HG02678 (cell line): ENCODE results near the gene CLIP1.
"Not testable (repeated sequence)": the region's sequence is repeated elsewhere in the genome, so short reads cannot be mapped to it uniquely, and the experiment has no call there.

ENCODE experiments used
- ATAC-seq: cut with Tn5 transposase; IDR thresholded peaks from one replicate; pipeline ENCODE4 v1.9.1; 2021; ENCODE audit warnings: mild to moderate bottlenecking, moderate library complexity; ENCODE audit not compliant: unreplicated experiment

The CLIP1 gene

DNA sequence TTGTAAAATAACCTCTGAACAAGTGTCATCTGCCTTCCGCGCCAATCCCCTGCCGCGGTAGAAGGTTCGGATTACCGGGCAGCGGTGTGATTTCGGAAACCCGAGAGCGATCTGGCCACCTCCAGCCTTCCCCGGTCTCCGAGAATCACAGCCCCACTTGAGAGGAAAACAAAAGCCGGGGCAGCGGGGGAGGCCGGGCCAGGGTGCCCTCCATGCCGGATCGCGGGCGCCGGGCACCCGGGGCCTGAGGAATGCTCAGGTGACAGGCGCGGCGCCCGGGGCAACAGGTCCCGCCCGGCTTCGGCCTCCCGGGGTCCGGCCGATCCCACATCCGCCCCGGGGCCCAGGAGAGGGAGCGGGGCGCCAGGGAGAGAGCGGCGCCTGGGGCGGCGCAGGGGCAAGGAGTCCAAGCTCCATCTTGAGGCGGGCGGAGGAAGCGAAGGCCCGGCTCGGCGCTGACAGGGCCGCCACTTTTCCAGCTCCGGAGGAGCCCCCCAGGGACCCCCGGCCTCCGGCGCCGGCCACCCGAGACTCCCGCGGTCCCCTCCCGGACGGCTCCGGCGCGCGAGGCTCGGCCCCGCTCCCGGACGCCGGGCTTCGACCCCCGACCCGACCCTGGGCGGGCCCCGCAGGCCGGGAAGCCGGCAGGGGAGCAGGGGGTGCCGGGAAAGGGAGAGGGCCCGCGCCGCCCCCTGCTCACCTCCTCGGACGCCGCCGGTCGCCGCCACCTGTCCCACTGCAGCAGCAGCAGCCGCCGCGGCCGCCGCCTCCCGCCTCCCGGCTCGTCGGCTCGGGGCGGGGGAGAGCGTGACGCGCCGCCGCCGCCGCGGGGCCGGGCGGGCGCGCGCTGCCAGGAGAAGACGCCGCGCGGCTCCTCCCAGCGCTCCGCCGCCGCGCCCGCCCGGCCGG, at the start of gene CLIP1:
Gene CLIP1, minus strand, starts transcription at position 849 of the 909 bp plus-strand sequence. CDS start 42,217 bp downstream, outside the sequence.
- peak; percentile 62 for ATAC-seq

DNA sequence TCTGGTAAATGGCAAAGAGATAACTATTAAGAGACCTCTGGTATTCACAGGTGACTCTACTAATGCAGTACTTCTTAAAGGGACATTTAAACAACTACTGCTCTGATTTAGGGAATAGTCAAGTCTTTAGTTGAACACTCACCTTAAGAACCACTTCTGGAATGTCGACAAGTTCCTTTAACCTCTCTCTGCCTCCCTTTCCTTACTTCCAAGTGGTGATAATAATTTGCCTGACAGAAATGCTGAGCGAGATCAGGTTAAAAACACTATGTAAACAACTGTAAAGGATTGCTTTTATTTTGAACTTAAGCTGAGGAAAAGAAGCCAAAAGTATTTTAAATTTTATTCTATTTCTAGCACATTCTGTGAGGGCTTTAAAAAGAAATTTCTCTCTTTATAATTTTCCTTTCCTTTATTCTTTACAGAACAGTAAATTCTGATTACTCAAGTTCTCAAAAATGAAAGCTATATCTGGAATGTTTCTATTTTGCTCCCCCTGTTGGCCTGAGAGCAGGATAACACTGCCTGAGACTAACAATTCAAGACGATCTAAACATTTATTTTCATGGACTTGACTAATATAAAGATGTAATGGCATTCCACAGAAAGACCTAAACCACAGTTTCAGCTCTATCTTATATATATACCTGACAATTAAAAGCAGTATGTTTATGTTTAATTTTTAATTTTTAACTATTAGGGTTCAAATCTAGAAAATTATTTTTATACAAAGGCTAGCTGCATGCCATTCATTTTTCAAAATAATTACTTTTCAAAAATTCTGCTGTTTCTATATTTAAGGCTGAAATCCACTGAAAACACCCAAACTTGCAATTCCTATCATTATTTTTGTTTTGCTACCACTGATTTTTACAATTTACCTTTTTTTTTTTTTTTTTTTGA, 49.1 kb upstream of the CLIP1 start:
- ATAC-seq = no peak

DNA sequence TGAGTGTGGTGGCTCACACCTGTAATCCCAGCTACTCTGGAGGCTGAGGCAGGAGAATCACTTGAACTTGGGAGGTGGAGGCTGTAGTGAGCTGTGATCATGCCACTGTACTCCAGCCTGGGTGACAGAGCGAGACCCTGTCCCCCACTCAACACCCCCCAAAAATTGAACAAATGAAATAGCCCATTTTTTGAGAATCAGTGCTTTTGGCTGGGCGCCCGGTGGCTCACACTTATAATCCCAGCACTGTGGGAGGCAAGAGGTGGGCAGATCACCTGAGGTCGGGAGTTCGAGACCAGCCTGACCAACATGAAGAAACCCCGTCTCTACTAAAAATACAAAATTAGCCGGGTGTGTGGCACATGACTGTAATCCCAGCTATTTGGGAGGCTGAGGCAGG, 48.1 kb upstream of the CLIP1 start:
- not testable (repeated sequence) for ATAC-seq

DNA sequence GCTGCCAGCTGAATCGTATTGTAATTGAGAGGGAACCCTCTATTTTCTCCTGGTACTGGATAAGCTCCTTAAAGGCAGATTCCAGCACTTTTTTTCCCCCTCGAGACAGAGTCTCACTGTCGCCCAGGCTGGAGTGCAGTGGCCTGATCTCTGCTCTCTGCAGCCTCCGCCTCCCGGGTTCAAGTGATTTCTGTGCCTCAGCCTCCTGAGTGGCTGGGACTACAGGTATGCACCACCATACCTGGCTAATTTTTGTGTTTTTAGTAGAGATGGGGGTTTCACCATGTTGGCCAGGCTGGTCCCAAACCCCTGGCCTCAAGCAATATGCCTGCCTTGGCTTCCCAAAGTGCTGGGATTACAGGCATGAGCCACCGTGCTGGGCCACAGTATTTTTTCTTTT, 47.4 kb upstream of the CLIP1 start:
- ATAC-seq = not testable (repeated sequence)

GRCh38 chr12:122467983-122468382, 45.5 kb upstream of the CLIP1 start:
- ATAC-seq = no peak

GRCh38 chr12:122464317-122465042, 42.0 kb upstream of the CLIP1 start:
- ATAC-seq = not testable (repeated sequence)

DNA sequence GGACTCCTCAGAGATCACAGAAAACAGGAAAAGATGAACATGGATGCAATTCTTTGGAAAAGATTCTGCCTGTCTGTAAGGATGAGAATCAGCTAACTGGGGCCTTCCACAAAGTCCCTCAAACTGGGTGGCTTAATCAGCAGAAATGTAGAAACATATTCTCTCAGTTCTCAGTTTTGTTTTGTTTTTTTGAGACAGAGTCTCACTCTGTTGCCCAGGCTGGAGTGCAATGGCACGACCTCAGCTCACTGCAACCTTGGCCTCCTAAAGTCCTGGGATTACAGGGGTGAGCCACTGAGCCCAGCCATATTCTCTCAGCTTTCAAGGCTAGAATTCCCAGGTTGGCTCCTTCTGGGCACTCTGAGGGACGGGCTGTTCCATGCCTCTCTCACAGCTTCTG, 38.2 kb upstream of the CLIP1 start:
- no peak for ATAC-seq

DNA sequence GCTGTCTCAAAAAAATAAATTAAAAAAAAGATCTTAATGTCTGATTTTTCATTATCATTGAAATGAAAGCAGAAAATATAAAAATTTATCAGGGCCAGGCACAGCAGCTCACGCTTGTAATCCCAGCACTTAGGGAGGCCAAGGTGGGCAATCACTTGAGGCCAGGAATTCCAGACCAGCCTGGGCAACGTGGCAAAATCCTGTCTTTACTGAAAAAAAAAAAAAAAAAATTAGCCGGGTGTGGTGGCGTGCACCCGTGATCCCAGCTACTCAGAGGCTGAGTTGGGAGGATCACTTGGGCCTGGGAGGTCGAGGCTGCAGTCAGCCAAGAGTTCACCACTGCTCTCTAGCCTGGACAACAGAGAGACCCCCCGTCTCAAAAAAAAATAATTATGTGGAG, 37.6 kb upstream of the CLIP1 start:
- ATAC-seq = no peak

GRCh38 chr12:122459211-122459610, 36.7 kb upstream of the CLIP1 start:
- ATAC-seq = no peak

DNA sequence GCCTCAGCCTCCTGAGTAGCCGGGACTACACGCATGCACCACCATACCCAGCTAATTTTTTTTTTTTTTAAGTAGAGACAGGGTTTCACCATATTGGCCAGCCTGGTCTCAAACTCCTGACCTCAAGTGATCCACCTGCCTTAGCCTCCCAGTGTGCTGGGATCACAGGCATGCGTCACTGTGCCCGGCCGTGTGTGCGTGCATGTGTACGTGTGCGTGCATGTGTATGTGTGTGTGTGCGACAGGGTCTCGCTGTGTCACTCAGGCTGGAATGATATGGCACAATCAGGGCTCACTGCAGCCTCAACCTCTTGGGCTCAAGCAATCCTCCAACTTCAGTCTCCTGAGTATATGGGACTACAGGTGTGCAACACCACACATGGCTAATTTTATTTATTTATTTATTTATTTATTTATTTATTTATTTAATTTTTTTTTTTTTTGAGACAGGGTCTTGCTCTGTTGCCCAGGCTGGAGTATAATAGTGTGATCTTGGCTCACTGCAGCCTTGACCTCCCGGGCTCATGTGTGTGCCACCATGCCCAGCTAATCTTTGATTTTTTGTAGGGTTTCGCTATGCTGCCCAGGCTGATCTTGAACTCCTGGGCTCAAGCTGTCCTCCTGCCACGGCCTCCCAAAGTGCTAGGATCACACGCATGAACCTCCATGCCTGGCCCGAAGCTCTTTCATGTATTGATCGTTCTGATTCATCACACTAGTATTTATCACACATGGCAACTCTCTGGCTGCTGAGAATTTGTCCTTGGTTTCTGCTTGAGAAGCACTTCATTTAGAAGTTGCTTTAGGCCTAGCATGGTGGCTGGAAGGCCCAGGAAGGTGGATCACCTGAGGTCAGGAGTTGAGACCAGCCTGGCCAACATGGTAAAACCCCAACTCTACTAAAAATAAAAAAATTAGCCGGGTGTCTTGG, 35.9 kb upstream of the CLIP1 start:
- ATAC-seq = no peak

GRCh38 chr12:122457627-122458026, 35.2 kb upstream of the CLIP1 start:
- no peak for ATAC-seq

- ATAC-seq = no peak
Observed at GRCh38 chr12:122454739-122455138, 32.3 kb upstream of the CLIP1 start.

- ATAC-seq = no peak
Observed at GRCh38 chr12:122454250-122454721, 31.8 kb upstream of the CLIP1 start.

DNA sequence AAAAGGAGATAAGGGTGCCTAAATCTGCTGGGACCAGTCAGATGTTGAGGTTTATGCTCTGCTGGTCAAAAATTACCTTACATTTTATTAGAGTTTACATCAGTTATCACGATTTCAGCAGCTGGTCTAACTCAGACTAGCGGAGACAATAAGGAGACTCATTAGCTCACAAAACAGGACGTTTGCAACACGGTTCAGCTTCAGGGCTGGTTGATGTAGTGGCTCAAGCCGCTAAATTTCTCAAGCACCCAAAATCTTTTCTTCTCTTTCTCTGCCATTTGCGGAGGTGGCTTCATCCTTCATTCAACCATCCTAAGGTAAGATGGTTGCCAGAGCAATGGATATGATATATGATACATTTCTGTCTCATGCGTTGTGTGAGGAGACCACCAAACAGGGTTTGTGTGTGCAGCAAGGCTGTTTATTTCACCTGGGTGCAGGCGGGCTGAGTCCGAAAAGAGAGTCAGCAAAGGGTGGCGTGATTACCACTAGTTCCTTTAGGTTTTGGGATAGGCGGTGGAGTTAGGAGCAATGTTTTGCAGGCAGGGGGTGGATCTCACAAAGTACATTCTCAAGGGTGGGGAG, 30.3 kb upstream of the CLIP1 start:
- ATAC-seq = no peak

DNA sequence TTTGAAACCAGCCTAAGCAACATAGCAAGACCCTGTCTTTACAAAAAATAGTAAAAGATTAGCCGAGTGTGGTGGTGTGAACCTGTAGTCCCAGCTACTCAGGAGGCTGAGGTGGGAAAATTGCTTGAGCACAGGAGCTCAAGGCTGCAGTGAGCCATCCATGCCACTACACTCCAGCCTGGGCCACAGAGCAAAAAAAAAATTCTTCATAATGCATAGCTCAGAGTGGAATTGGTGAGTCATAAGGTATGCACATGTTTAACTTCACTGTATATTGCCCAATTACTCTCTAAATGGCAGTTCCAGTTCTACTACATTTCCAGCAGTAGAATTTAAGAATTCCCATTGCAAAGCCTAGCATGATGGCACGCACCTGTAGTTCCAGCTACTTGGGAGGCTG, 26.8 kb upstream of the CLIP1 start:
- ATAC-seq = no peak

GRCh38 chr12:122447825-122448224, 25.4 kb upstream of the CLIP1 start:
- ATAC-seq = not testable (repeated sequence)

DNA sequence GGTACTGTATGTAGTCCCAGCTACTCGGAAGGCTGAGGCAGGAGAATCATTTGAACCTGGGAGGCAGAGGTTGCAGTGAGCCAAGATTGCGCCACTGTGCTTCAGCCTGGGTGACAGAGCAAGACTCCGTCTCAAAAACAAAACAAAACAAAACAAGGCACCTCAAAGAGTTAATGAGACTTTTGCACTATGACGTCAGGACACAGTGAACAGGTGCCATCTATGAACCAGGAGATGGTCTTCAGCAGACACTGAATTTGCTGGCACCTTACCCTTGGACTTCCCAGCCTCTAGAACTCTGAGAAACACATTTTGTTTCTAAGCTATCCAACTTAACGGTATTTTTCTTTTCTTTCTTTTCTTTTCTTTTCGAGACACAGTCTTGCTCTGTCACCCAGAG, 23.9 kb upstream of the CLIP1 start:
- ATAC-seq = not testable (repeated sequence)

DNA sequence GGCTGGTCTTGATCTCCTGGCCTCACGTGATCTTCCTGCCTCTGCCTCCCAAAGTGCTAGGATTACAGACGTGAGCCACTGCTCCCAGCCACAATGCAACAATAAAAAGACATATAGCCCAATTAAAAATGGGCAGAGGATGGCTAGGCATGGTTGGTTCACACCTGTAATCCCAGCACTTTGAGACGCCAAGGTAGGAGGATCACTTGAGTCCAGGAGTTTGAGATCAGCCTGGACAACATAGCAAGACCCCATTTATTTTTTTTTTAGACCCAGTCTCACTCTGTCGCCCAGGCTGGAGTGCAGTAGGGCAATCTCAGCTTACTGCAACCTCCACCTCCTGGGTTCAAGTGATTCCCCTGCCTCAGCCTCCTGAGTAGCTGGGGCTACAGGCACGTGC, 21.6 kb upstream of the CLIP1 start:
- ATAC-seq = not testable (repeated sequence)

DNA sequence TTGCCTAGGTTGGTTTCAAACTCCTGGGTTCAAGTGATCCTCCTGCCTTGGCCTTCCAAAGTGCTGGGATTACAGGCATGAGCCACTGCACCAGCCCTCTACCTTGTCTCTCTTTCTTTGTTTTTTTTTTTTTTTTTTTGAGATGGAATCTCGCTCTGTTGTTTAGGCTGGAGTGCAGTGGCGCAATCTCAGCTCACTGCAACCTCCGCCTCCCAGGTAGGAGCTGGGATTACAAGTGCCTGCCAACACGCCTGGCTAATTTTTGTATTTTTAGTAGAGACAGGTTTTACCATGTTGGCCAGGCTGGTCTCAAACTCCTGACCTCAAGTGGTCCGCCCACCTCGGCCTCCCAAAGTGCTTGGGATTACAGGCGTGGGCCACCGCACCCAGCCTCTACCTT, 16.4 kb upstream of the CLIP1 start:
- ATAC-seq = not testable (repeated sequence)
